Measurements from ENCODE around the gene LRRK1.

Gene LRRK1

DNA sequence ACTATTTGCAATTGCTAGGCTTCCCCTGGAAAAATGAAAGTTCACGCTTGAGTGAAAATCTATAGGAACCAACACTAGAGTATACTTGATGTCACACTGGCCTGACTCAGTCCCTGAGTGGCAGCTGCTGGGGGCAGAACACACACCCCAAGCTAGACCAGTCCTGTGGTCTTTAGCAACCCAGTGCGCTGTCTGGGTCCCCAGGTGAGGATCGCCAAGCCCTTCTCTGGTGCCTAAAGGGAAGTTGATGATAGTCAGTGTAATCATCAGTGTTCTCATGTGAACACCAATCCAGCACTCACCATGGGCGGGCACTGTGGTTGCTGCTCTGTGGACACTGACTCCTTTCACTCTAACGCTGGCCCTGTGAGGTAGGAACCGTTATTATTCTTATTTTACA, 28.3 kb upstream of the LRRK1 start:
- DNase-seq (ENCODE audit: low spot score), result no peak

DNA sequence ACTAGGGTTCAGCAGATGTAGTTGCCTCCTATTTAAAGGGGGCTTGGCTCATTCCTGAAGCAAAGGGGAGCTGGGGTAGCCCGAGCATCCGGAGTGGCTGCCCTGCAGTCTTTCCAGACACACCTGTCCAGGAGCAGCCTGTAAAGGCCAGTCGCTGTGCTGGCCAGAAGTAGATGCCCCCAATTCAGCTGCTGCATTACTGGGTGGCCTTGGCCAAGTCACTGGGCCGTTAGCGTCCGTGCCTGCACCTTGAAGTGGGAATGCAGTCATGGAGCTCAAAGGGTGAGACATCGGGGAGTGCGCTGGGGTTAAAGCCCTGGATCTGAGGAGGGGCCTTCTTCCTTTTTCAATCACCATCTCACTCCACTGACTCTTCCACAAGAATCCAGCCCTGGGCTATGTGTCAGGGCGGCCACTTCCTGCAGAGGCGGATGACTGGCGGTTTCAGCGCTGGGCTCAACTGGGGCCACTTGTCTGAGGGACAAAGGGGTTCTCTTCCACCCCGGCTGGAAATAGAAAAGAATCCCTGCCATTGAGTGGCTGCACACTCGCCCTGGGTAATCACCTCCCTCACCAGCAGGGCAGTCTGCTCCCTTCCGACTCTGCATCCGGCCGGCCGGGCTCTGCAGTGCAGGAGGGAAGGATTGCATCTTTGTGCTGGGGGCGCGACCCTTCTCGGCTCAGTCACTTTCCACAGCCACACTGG, 27.7 kb upstream of the LRRK1 start:
- no peak for DNase-seq (ENCODE audit: low spot score)

- DNase-seq (ENCODE audit: low spot score), result no peak
These were observed 27.2 kb upstream of the LRRK1 start for GRCh38 chr15:100892013-100892355.

- DNase-seq (ENCODE audit: low spot score), result no peak
These were observed 25.7 kb upstream of the LRRK1 start for GRCh38 chr15:100893261-100893963.

- no peak for DNase-seq (ENCODE audit: low spot score)
These were observed 25.2 kb upstream of the LRRK1 start for GRCh38 chr15:100893964-100894295.

- no peak for DNase-seq (ENCODE audit: low spot score)
These were observed 23.4 kb upstream of the LRRK1 start for GRCh38 chr15:100895721-100896120.

- no peak for DNase-seq (ENCODE audit: low spot score)
These were observed 21.7 kb upstream of the LRRK1 start for GRCh38 chr15:100897221-100898151.

GRCh38 chr15:100898152-100898490, 21.0 kb upstream of the LRRK1 start:
- DNase-seq (ENCODE audit: low spot score), result no peak

- no peak for DNase-seq (ENCODE audit: low spot score)
These were observed 20.3 kb upstream of the LRRK1 start for GRCh38 chr15:100898661-100899462.

- no peak for DNase-seq (ENCODE audit: low spot score)
These were observed 19.6 kb upstream of the LRRK1 start for GRCh38 chr15:100899601-100900000.

- DNase-seq (ENCODE audit: low spot score), result no peak
These were observed 18.9 kb upstream of the LRRK1 start for GRCh38 chr15:100900136-100900794.

- no peak for DNase-seq (ENCODE audit: low spot score)
These were observed 18.4 kb upstream of the LRRK1 start for GRCh38 chr15:100900795-100901169.

GRCh38 chr15:100901296-100901695, 17.9 kb upstream of the LRRK1 start:
- no peak for DNase-seq (ENCODE audit: low spot score)

DNA sequence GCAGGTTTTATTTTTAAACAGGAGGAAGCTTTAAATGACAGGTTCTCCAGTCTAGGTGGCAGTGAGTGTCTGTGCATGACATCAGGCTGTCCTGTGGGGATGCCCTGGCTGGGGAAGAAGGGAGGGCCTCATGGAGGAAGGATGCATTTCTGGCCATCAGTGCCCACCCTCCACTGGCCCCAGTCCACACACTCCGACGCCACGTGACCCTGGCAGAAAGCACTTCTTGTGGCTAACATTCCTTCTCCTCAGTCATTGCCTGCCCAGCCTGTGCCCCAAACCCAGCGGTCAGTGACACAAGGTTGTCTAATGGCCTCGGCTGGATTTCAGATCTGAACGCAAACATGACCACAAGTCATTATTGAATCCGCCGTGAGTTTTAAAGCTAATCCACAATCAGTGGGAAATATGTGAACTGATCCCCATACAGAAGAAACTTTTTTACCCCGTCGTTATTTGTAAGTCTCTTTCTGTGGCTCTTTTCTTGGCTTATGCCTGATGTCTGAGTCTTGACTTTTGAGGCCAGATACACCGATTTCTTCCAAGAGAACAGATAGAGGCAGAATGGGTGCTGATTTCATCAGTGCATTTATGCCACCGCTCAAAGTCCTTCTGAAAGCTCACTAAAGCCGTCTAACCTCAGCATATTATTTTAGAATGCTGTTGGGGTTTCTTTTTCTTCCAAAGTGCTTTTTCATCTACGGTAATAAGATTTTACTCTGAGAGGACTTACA, 17.3 kb upstream of the LRRK1 start:
- no peak for DNase-seq (ENCODE audit: low spot score)

- no peak for DNase-seq (ENCODE audit: low spot score)
These were observed 16.6 kb upstream of the LRRK1 start for GRCh38 chr15:100902436-100903167.

DNA sequence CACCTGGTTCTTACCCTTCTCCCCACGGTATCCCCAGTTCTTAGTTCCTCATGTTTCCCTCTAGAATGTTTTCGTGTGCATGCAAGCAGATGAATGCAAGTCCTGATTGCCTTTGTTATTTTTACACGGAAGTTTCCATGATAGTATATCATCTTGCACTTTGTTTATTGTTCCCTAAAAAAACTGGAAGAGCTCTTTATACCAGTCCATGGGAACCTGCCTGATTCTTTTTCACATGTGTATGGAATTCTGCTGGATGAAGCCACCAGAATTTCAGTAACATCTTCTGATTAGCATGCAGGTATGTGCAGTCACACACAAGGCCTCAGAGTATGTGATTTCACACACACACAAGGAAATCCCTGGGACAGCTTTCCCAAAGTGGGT, 16.0 kb upstream of the LRRK1 start:
- DNase-seq (ENCODE audit: low spot score), result no peak

GRCh38 chr15:100905850-100906249, 13.3 kb upstream of the LRRK1 start:
- DNase-seq (ENCODE audit: low spot score), result no peak

GRCh38 chr15:100908466-100908865, 10.7 kb upstream of the LRRK1 start:
- no peak for DNase-seq (ENCODE audit: low spot score)

DNA sequence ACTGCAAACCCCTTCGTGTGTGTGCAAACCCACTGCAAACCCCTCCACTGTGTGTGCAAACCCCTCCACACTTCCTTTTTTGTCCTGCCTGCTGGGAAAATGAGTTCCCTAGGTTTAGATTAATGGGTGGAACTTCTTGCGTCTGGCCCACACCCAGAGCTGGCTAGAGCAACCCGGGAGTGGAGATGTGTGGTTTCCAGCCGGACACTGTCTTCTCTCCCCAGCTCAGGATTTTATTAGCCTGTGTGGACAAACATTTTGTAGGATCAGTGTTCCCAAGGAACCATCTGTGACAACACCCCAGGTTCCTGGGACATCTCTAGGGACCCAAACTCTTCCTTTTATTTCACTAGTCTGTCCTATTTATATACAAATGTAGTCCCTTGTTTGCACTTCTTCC, 9.6 kb upstream of the LRRK1 start:
- DNase-seq (ENCODE audit: low spot score), result no peak

Data from NAMALWA (cell line).